ENCODE results near the gene CWF19L1.

The CWF19L1 gene

GRCh38 chr10:100245484-100246220 is 21.8 kb downstream of the CWF19L1 start:
- no peak for TF ChIP-seq POLR2AphosphoS5 (IDR thresholded peaks at IDR 0.05; ENCODE audit: low read depth, low read length)
- TF ChIP-seq TAF1 (IDR thresholded peaks at IDR 0.05; ENCODE audit: borderline replicate concordance, low read depth, low read length): no peak
- no peak for TF ChIP-seq POLR2A (IDR thresholded peaks at IDR 0.05; ENCODE audit: low read depth, low read length)
- FAIRE-seq (no peak), DNase-seq (ENCODE audit: insufficient read length) (no peak)

DNA sequence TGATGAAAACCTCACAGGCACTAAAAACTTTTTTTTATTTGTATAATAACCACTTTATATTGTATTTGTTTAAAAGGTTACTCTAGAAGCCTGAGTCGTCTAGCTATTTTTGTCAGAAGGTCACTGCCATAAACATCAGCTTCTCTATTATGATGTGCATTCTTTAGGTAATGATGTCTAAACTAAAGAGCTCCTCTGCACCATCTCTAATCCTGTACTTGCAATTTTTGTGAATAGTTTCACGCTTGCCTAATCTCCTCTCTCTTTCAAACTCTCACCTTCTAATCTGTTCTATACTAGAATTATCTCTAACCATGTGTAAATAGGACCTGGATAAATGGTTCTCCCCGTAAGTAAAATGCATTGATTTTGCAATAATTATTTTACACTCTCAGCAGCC is 27.6 kb downstream of the CWF19L1 start:
- peak; percentile 33 for FAIRE-seq
- no peak for TF ChIP-seq TAF1 (IDR thresholded peaks at IDR 0.05; ENCODE audit: borderline replicate concordance, low read depth, low read length)
- no peak for DNase-seq (ENCODE audit: insufficient read length)

GRCh38 chr10:100238429-100238828 is 29.0 kb downstream of the CWF19L1 start:
- TF ChIP-seq TAF1 (IDR thresholded peaks at IDR 0.05; ENCODE audit: borderline replicate concordance, low read depth, low read length) (no peak), POLR2A (IDR thresholded peaks at IDR 0.05; ENCODE audit: low read depth, low read length) (no peak), POLR2AphosphoS5 (IDR thresholded peaks at IDR 0.05; ENCODE audit: low read depth, low read length) (no peak)
- DNase-seq (ENCODE audit: insufficient read length) (no peak), FAIRE-seq (peak; percentile 78)

DNA sequence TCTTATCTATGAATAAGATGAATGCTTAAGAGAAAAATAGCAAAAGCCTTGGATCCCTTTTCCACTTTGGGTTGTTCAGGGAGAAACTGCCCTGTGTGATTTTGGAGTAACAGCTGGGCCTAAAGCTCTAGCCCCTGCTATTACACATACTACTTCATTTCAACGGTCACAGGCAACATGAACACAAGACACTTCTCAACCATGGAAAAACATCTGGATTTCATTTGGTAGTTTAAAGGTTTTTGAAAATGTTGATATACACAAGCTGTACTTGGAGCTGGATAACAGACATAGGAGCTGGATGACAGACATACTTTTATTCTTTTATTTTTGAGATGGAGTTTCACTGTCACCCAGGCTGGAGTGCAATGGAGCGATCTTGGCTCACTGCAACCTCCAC is 35.3 kb downstream of the CWF19L1 start:
- no peak for TF ChIP-seq TAF1 (IDR thresholded peaks at IDR 0.05; ENCODE audit: borderline replicate concordance, low read depth, low read length)
- no peak for TF ChIP-seq POLR2AphosphoS5 (IDR thresholded peaks at IDR 0.05; ENCODE audit: low read depth, low read length)
- TF ChIP-seq POLR2A (IDR thresholded peaks at IDR 0.05; ENCODE audit: low read depth, low read length): no peak
- DNase-seq (ENCODE audit: insufficient read length) (no peak), FAIRE-seq (no peak)

DNA sequence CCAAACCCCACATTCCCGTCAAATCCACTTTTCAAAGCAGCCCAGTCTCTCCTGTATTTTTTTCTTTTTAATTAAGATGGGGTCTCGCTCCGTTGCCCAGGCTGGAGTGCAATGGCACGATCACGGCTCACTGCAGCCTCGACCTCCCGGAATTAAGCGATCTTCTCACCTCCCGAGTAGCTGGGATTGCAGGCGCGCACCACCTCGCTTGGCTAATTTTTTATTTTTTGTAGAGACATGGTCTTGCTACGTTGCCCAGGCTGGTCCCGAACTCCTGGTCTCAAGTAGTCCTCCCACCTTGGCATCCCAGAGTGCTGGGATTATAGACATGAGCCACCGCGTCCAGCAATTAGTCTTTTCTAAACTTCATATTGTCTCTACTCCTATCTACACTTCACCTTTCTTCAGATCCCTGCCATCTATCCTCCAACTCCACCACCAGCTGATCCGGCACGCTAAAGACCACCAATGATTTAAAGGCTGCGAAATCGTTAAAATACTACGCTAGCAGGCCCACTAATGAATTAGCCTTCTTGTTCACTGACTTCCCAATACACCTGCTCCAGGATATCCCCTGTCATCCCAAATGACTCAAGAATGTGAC is 37.5 kb downstream of the CWF19L1 start:
- DNase-seq (ENCODE audit: insufficient read length) (no peak), FAIRE-seq (no peak)
- TF ChIP-seq POLR2A (IDR thresholded peaks at IDR 0.05; ENCODE audit: low read depth, low read length): no peak
- no peak for TF ChIP-seq TAF1 (IDR thresholded peaks at IDR 0.05; ENCODE audit: borderline replicate concordance, low read depth, low read length)
- TF ChIP-seq POLR2AphosphoS5 (IDR thresholded peaks at IDR 0.05; ENCODE audit: low read depth, low read length): no peak

DNA sequence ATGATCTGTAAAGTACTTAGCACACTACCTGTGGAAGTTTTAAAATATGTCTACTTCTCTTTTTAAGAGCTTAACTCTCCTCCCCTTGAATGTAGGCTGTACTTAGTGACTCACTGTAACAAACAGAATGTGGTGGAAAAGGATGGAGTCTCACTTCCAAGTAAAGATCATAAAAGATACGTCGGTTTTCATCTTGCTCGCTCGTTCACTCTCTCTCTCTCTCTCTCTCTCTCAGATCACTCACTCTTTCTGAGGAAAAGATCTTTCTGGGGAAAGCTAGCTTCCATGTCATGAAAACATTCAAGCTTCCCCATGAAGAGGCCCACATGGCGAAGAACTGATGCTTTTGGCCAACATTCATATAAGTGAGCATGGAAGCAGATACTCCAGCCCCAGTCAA is 43.6 kb downstream of the CWF19L1 start:
- no peak for TF ChIP-seq POLR2AphosphoS5 (IDR thresholded peaks at IDR 0.05; ENCODE audit: low read depth, low read length)
- no peak for TF ChIP-seq POLR2A (IDR thresholded peaks at IDR 0.05; ENCODE audit: low read depth, low read length)
- TF ChIP-seq TAF1 (IDR thresholded peaks at IDR 0.05; ENCODE audit: borderline replicate concordance, low read depth, low read length): no peak
- DNase-seq (ENCODE audit: insufficient read length) (no peak), FAIRE-seq (no peak)

- no peak for DNase-seq (ENCODE audit: insufficient read length)
- no peak for TF ChIP-seq POLR2A (IDR thresholded peaks at IDR 0.05; ENCODE audit: low read depth, low read length)
- no peak for FAIRE-seq
Measured at GRCh38 chr10:100222529-100222928, 44.9 kb downstream of the CWF19L1 start.

GRCh38 chr10:100216006-100216405 is 51.4 kb downstream of the CWF19L1 start:
- DNase-seq (ENCODE audit: insufficient read length) (no peak), FAIRE-seq (no peak)
- TF ChIP-seq POLR2A (IDR thresholded peaks at IDR 0.05; ENCODE audit: low read depth, low read length): no peak
- no peak for TF ChIP-seq TAF1 (IDR thresholded peaks at IDR 0.05; ENCODE audit: borderline replicate concordance, low read depth, low read length)
- TF ChIP-seq POLR2AphosphoS5 (IDR thresholded peaks at IDR 0.05; ENCODE audit: low read depth, low read length): no peak

DNA sequence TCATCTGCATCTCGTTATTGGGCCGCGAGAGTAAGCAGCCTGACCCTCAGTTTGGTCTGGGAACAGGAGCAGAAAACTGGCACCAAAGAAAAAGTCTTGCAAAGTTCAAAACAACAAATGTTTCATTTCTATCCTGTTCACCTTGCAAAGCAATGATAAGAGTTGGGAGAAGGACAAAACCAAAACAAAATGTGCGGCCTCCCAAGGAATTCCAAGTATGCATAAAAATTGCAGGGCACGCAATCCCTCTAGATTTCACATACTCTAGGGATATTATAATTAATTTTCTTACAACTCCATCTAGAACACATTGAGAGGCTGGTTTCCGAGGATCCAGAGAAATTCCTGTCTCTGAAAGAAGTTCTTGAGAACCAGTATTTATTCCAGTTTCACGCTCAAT is 58.1 kb downstream of the CWF19L1 start:
- TF ChIP-seq POLR2AphosphoS5 (IDR thresholded peaks at IDR 0.05; ENCODE audit: low read depth, low read length) (no peak), POLR2A (IDR thresholded peaks at IDR 0.05; ENCODE audit: low read depth, low read length) (no peak), TAF1 (IDR thresholded peaks at IDR 0.05; ENCODE audit: borderline replicate concordance, low read depth, low read length) (no peak)
- FAIRE-seq (no peak), DNase-seq (ENCODE audit: insufficient read length) (no peak)

- DNase-seq (ENCODE audit: insufficient read length) (no peak), FAIRE-seq (no peak)
- no peak for TF ChIP-seq TAF1 (IDR thresholded peaks at IDR 0.05; ENCODE audit: borderline replicate concordance, low read depth, low read length)
- no peak for TF ChIP-seq POLR2A (IDR thresholded peaks at IDR 0.05; ENCODE audit: low read depth, low read length)
- no peak for TF ChIP-seq POLR2AphosphoS5 (IDR thresholded peaks at IDR 0.05; ENCODE audit: low read depth, low read length)
Measured at GRCh38 chr10:100208276-100208675, 59.2 kb downstream of the CWF19L1 start.

GRCh38 chr10:100204370-100204769 is 63.1 kb downstream of the CWF19L1 start:
- no peak for TF ChIP-seq POLR2A (IDR thresholded peaks at IDR 0.05; ENCODE audit: low read depth, low read length)
- no peak for TF ChIP-seq POLR2AphosphoS5 (IDR thresholded peaks at IDR 0.05; ENCODE audit: low read depth, low read length)
- TF ChIP-seq TAF1 (IDR thresholded peaks at IDR 0.05; ENCODE audit: borderline replicate concordance, low read depth, low read length): no peak
- DNase-seq (ENCODE audit: insufficient read length) (no peak), FAIRE-seq (no peak)

DNA sequence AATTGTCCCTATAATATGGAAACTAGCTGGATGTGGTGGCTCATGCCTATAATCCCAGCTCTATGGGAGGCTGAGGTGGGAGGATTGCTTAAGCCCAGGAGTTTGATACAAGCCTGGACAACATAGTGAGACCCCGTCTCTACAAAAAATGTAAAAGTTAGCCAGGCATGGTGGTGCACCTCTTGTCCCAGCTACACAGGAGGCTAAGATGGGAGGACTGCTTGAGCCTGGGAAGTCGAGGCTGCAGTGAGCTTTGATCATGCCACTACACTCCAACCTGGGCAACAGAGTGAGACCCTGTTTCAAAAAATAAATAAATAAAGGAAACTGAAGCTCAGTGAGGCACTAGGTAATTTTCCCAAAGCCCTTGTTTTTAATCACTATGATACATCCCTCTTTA is 65.9 kb downstream of the CWF19L1 start:
- DNase-seq (ENCODE audit: insufficient read length) (no peak), FAIRE-seq (no peak)
- TF ChIP-seq TAF1 (IDR thresholded peaks at IDR 0.05; ENCODE audit: borderline replicate concordance, low read depth, low read length): no peak
- no peak for TF ChIP-seq POLR2AphosphoS5 (IDR thresholded peaks at IDR 0.05; ENCODE audit: low read depth, low read length)
- TF ChIP-seq POLR2A (IDR thresholded peaks at IDR 0.05; ENCODE audit: low read depth, low read length): no peak

All from GM12892 (cell line).